Osteocyte (in vitro differentiated cells): ENCODE results near the gene THAP2. TPM values are rescaled to one million over a fixed set of nuclear protein-coding genes. Genes with fewer than 3 reads are reported as not detected.

Source experiments
- DNase-seq: peaks from one replicate; pipeline ENCODE4 v3.0.0; 2021; ENCODE audit warnings: mixed read lengths; ENCODE audit not compliant: unreplicated experiment; ENCODE audit errors: extremely low spot score
- H3K27ac Mint-ChIP-seq: one replicate; pipeline ENCODE4 v1.8.0; 2021; ENCODE audit warnings: mild to moderate bottlenecking, mixed read lengths; ENCODE audit not compliant: unreplicated experiment
- H3K27me3 Mint-ChIP-seq: one replicate; pipeline ENCODE4 v1.8.0; 2021; ENCODE audit warnings: mixed read lengths; ENCODE audit not compliant: unreplicated experiment
- H3K36me3 Mint-ChIP-seq: one replicate; pipeline ENCODE4 v1.8.0; 2021; ENCODE audit warnings: mixed read lengths; ENCODE audit not compliant: unreplicated experiment
- H3K4me1 Mint-ChIP-seq: one replicate; pipeline ENCODE4 v1.8.0; 2021; ENCODE audit warnings: mixed read lengths; ENCODE audit not compliant: unreplicated experiment
- H3K4me3 Mint-ChIP-seq: one replicate; pipeline ENCODE4 v1.8.0; 2021; ENCODE audit warnings: mild to moderate bottlenecking, moderate library complexity, mixed read lengths; ENCODE audit not compliant: unreplicated experiment
- H3K9me3 Mint-ChIP-seq: one replicate; pipeline ENCODE4 v1.8.0; 2021; ENCODE audit warnings: mixed read lengths; ENCODE audit not compliant: unreplicated experiment
- CTCF ChIP-seq: fragments of 200-600 bp; sonication (generic); IDR thresholded peaks from 2 replicates; pipeline ENCODE4 v1.5.0; 2021; ENCODE audit warnings: antibody characterized with exemption, mild to moderate bottlenecking, moderate library complexity
- total RNA-seq: library from RNA; stranded (reverse); gene quantifications from 2 replicates; pipeline ENCODE4 v1.2.1, GENCODE V29; 2021

The THAP2 gene
- total RNA-seq, 1 donor from 2014 or later, result 5.0 TPM

- Mint-ChIP-seq H3K36me3 (peaks cover 37% of the 10 kb centered on the region), H3K4me1 (peaks cover 3% of the 10 kb centered on the region), H3K4me3 (no peak overlapping the region), H3K27me3 (no peaks in the 10 kb centered on the region), H3K27ac (no peak overlapping the region), H3K9me3 (no peaks in the 10 kb centered on the region)
- DNase-seq, result no peak
- TF ChIP-seq CTCF, result no peak
Measured at GRCh38 chr12:71649401-71649800, 14.7 kb upstream of the THAP2 start.

- H3K4me3 Mint-ChIP-seq, result no peak overlapping the region
- DNase-seq, result no peak
- TF ChIP-seq CTCF, result no peak
- H3K27me3 Mint-ChIP-seq, result no peaks in the 10 kb centered on the region
- no peaks in the 10 kb centered on the region for H3K9me3 Mint-ChIP-seq
- H3K36me3 Mint-ChIP-seq, result peaks cover 41% of the 10 kb centered on the region
- H3K27ac Mint-ChIP-seq, result no peak overlapping the region
- H3K4me1 Mint-ChIP-seq, result peaks cover 18% of the 10 kb centered on the region
Measured at GRCh38 chr12:71652656-71653055, 11.4 kb upstream of the THAP2 start.

GRCh38 chr12:71653137-71653536 lies 11.0 kb upstream of the THAP2 start:
- H3K27ac Mint-ChIP-seq, result no peak overlapping the region
- no peak overlapping the region for H3K4me3 Mint-ChIP-seq
- peaks cover 18% of the 10 kb centered on the region for H3K4me1 Mint-ChIP-seq
- peaks cover 43% of the 10 kb centered on the region for H3K36me3 Mint-ChIP-seq
- no peak for DNase-seq
- no peaks in the 10 kb centered on the region for H3K27me3 Mint-ChIP-seq
- no peak for TF ChIP-seq CTCF
- no peaks in the 10 kb centered on the region for H3K9me3 Mint-ChIP-seq

- peaks cover 45% of the 10 kb centered on the region for H3K36me3 Mint-ChIP-seq
- no peak for TF ChIP-seq CTCF
- H3K4me3 Mint-ChIP-seq, result no peak overlapping the region
- H3K27me3 Mint-ChIP-seq, result no peaks in the 10 kb centered on the region
- peaks cover 18% of the 10 kb centered on the region for H3K4me1 Mint-ChIP-seq
- no peak for DNase-seq
- H3K27ac Mint-ChIP-seq, result no peak overlapping the region
- no peaks in the 10 kb centered on the region for H3K9me3 Mint-ChIP-seq
Measured at GRCh38 chr12:71654200-71654599, 9.9 kb upstream of the THAP2 start.

GRCh38 chr12:71655495-71655894 lies 8.6 kb upstream of the THAP2 start:
- Mint-ChIP-seq H3K4me1 (peaks cover 24% of the 10 kb centered on the region), H3K27me3 (no peaks in the 10 kb centered on the region), H3K4me3 (no peak overlapping the region), H3K36me3 (peaks cover 43% of the 10 kb centered on the region), H3K27ac (no peak overlapping the region), H3K9me3 (no peaks in the 10 kb centered on the region)
- DNase-seq, result no peak
- no peak for TF ChIP-seq CTCF
